Hematopoietic multipotent progenitor cell treated with erythropoietin and hydrocortisone succinate and interleukin-3 and kit ligand, for 4 days (in vitro differentiated cells): Measurements from ENCODE around the gene TLCD3A.
"Not testable (repeated sequence)": the region's sequence is repeated elsewhere in the genome, so short reads cannot be mapped to it uniquely, and the experiment has no call there.

ENCODE experiments used
- DNase-seq: peaks from one replicate; pipeline ENCODE4 v3.0.0-alpha.2; 2015

TLCD3A gene

DNA sequence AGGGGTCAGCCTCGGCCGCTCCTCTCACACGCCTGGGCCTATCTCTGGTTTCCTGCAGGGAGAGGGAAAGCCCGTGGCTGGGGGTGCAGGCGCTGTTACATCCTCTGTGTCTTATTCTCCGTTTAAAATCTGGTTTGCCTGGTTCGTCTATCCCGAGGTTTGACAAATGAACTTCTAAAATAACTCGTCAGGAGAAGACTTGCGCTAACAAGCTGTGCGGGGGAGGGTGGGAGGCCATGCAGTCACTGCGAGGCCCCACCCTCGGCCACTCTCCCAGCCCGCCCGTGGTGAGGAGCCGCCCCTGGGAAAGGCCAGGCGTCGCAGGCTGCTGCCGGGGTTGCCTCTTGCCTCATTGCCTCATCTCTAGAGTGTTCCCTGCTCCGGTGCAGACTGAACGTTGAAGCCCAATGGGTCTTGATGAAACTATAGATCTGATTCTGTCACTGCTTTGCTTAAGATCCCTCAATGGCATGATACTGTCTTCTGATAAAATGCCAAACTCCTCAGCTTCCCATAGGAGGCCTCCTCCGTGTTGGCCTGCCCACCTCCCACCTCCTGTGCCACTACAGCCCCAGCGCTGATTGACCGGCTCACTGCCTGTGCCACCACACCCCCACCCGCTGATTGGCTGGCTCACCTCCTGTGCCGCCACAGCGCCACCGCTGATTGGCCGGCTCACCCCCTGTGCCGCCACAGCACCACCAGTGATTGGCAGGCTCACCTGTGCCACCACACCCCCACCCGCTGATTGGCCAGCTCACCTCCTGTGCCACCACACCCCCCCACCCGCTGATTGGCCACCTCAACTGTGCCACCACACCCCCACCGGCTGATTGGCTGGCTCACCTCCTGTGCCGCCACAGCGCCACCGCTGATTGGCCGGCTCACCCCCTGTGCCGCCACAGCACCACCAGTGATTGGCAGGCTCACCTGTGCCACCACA is 57.8 kb downstream of the TLCD3A start:
- not testable (repeated sequence) for DNase-seq

DNA sequence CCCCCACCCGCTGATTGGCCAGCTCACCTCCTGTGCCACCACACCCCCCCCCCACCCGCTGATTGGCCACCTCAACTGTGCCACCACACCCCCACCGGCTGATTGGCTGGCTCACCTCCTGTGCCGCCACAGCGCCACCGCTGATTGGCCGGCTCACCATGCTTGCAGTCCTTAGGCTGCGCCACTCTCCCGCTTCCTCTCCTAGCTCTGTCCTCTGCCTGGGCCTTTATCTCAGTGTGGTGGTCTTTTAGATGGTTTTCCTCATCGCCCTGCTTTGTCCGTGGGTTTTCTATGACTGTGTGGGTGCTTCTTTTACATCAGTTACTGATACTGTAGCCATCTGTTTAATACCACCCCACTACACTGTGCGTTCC is 58.5 kb downstream of the TLCD3A start:
- DNase-seq: not testable (repeated sequence)

DNA sequence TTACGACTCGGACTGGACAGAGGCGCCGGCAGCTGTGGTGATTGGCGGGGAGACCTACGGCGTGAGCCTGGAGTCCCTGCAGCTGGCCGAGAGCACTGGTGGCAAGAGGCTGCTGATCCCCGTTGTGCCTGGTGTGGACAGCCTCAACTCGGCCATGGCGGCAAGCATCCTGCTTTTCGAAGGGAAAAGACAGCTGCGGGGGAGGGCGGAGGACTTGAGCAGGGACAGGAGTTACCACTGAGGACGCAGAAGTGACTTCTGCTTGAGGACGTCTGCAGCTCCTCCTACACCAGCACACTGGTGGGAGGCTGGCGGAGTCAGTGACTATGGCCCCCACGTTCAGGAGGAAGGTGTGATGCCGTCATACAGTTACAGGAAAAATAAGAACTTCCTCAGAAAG is 59.4 kb downstream of the TLCD3A start:
- DNase-seq: no peak

DNA sequence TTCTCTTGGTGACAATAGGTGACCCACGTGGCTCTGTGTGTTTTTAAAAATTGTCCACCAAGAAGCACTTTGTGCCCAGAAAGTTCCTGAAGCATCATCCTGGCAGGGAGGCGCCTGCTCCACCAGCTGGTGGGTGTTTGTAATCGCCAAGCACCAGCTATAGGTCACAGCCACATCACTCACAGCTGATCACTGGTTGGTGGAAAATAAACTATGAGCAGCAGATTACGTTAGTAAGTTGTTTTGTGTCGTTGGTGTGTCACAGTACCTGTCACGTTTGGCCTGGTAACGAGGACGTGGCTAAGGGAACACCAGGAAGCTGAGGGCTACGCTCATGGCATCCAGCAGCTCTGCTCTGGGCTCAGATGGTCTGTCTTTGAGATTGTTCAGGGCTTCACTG is 59.9 kb downstream of the TLCD3A start:
- DNase-seq: peak; percentile 24
